Measurements from ENCODE around the gene DBF4B.
A peak's percentile ranks its signal among the peaks of the same experiment; 100 is the strongest.
"Not testable (repeated sequence)": the region's sequence is repeated elsewhere in the genome, so short reads cannot be mapped to it uniquely, and the experiment has no call there.

DBF4B gene

GRCh38 chr17:44708401-44709263 lies at the start of gene DBF4B:
Gene DBF4B (plus strand): TSS chr17:44708665. CDS start chr17:44708821, 156 bp downstream.
- DNase-seq: peak; percentile 64 to 95 (median 84)
- intact Hi-C loops (cut with DNase I): no loop called here

GRCh38 chr17:44661835-44662234 lies 46.6 kb upstream of the DBF4B start:
- no peak for DNase-seq
- intact Hi-C loops (cut with DNase I): no loop called here

GRCh38 chr17:44663095-44663494 lies 45.4 kb upstream of the DBF4B start:
- intact Hi-C loops (cut with DNase I): no loop called here
- no peak for DNase-seq

GRCh38 chr17:44664867-44665266 lies 43.6 kb upstream of the DBF4B start:
- intact Hi-C loops (cut with DNase I): no loop called here

GRCh38 chr17:44666006-44666405 lies 42.5 kb upstream of the DBF4B start:
- no peak for DNase-seq
- intact Hi-C loops (cut with DNase I): no loop called here

More at GRCh38 chr17:44664867-44665266, 43.6 kb upstream of the DBF4B start:
- DNase-seq: no peak

GRCh38 chr17:44672479-44673093 lies 35.9 kb upstream of the DBF4B start:
- DNase-seq: no peak
- intact Hi-C loops (cut with DNase I): no loop called here

- intact Hi-C loops (cut with DNase I): no loop called here
- DNase-seq: no peak
Measured at GRCh38 chr17:44673893-44674292, 34.6 kb upstream of the DBF4B start.

GRCh38 chr17:44677136-44677535 lies 31.3 kb upstream of the DBF4B start:
- intact Hi-C loops (cut with DNase I): no loop called here
- no peak for DNase-seq

- intact Hi-C loops (cut with DNase I); DNase-seq: not testable (repeated sequence)
Measured at GRCh38 chr17:44683303-44683702, 25.2 kb upstream of the DBF4B start.

GRCh38 chr17:44687756-44688155 lies 20.7 kb upstream of the DBF4B start:
- intact Hi-C loops (cut with DNase I): no loop called here
- DNase-seq: no peak

- DNase-seq: no peak
- intact Hi-C loops (cut with DNase I): no loop called here
Measured at GRCh38 chr17:44688200-44688599, 20.3 kb upstream of the DBF4B start.

GRCh38 chr17:44688675-44689476 lies 19.6 kb upstream of the DBF4B start:
- DNase-seq: peak in 13 of 42 donors; percentile 3 to 42 (median 13)
- intact Hi-C loops (cut with DNase I): no loop called here

- peak; percentile 80 to 95 (median 92) for DNase-seq
- intact Hi-C loops (cut with DNase I): no loop called here
Measured at GRCh38 chr17:44689477-44690217, 18.8 kb upstream of the DBF4B start, which contains the start of gene CCDC43. Gene CCDC43 (minus strand): TSS chr17:44689776. CDS start chr17:44689753, 23 bp downstream.

GRCh38 chr17:44690746-44691306 lies 17.6 kb upstream of the DBF4B start:
- intact Hi-C loops (cut with DNase I); DNase-seq: not testable (repeated sequence)

GRCh38 chr17:44693609-44694008 lies 14.9 kb upstream of the DBF4B start:
- intact Hi-C loops (cut with DNase I): no loop called here
- no peak for DNase-seq

GRCh38 chr17:44700288-44700687 lies 8.2 kb upstream of the DBF4B start:
- intact Hi-C loops (cut with DNase I): not testable (repeated sequence)

GRCh38 chr17:44707755-44708400 lies 587 bp upstream of the DBF4B start:
- intact Hi-C loops (cut with DNase I): no loop called here
- no peak for DNase-seq

More at GRCh38 chr17:44700288-44700687, 8.2 kb upstream of the DBF4B start:
- not testable (repeated sequence) for DNase-seq

GRCh38 chr17:44719444-44719843 lies 11.0 kb downstream of the DBF4B start:
- intact Hi-C loops (cut with DNase I): no loop called here
- DNase-seq: no peak
